Left ventricle myocardium inferior (tissue), 1 donor: Measurements from ENCODE around the gene ANTKMT. TPM values are rescaled to one million over a fixed set of nuclear protein-coding genes. Genes with fewer than 3 reads are reported as not detected.

Experiments used
- DNase-seq: peaks from one replicate; pipeline ENCODE4 v3.0.0-alpha.2; 2020
- H3K27ac ChIP-seq: fragments of 200-600 bp; replicated peaks from 2 replicates; pipeline ENCODE4 v1.8.0; 2021
- H3K27me3 ChIP-seq: fragments of 200-600 bp; 2 replicates; pipeline ENCODE4 v1.8.0; 2021; ENCODE audit warnings: low read depth
- H3K36me3 ChIP-seq: fragments of 200-600 bp; 2 replicates; pipeline ENCODE4 v1.8.0; 2021
- H3K4me1 ChIP-seq: fragments of 200-600 bp; 2 replicates; pipeline ENCODE4 v1.8.0; 2021
- H3K4me3 ChIP-seq: fragments of 200-600 bp; 2 replicates; pipeline ENCODE4 v1.8.0; 2021; ENCODE audit warnings: mild to moderate bottlenecking, moderate library complexity
- H3K9me3 ChIP-seq: fragments of 200-600 bp; replicated peaks from 2 replicates; pipeline ENCODE4 v1.8.0; 2021
- intact Hi-C: fragments of 100-400 bp; cut with micrococcal nuclease; formaldehyde crosslinking; loops from one replicate; pipeline ENCODE4 v1.11.0; 2022
- total RNA-seq: library from RNA; stranded (reverse); fragmentation: NEBNext Ultra II Directional; extraction: Animal tissue kit (Norgen Biotek cat#: 25700); gene quantifications from one replicate; pipeline ENCODE4 v1.2.1, GENCODE V29; 2021
- TF ChIP-seq, protein P1 (sequence below): fragments of 200-600 bp; IDR thresholded peaks from 2 replicates; pipeline ENCODE4 v1.8.0; 2021; ENCODE audit warnings: antibody characterized with exemption, mild to moderate bottlenecking, borderline replicate concordance
- donor health status: DM: no; HTN: yes; CAD: no; lungs with severe emphysema.

Gene ANTKMT
- total RNA-seq, 1 donor from 2014 or later = 30.7 TPM

DNA sequence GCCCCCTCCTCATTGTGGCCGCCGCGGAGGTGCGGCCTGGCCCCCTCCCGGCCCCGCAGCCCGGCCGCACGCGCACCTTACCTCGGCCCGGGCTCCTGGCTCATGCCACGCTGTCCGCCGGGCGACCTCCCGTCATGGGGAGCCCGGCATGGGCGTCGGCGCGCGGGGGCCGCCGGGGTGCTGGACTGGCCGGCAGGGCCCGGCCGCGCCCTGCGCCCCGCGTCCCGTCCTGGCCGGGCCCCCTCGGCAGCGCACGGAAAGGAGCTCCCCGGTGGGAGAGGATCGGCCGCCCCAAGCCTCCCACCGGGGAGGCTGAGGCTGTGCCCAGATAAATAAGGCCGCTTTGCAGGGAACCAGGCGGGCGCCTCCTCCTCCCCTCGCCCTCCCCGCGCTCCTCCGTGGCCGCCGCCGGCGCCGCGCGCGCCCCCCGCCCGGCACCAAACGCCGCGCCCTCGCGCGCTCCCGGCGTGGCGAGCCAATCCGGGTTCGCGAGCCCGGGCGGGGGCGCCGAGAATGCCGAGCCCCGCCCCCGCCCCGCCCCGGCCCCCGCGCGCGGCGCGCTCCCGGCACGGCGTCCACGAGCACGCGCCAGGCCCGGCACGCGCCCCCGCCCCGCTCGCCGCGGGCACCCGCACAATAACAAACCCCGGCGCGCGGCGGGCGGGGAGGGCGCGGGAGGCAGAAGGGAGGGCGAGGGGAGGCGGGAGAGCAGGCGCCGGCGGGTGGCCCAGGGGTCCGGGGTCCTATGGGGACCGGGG, 15.3 kb upstream of the ANTKMT start, which contains the start of gene FBXL16:
TSS of gene FBXL16 (minus strand) at position 371 of the 758 bp plus-strand sequence. CDS start 8,396 bp downstream, outside the sequence.
- TF ChIP-seq, protein P1, sequence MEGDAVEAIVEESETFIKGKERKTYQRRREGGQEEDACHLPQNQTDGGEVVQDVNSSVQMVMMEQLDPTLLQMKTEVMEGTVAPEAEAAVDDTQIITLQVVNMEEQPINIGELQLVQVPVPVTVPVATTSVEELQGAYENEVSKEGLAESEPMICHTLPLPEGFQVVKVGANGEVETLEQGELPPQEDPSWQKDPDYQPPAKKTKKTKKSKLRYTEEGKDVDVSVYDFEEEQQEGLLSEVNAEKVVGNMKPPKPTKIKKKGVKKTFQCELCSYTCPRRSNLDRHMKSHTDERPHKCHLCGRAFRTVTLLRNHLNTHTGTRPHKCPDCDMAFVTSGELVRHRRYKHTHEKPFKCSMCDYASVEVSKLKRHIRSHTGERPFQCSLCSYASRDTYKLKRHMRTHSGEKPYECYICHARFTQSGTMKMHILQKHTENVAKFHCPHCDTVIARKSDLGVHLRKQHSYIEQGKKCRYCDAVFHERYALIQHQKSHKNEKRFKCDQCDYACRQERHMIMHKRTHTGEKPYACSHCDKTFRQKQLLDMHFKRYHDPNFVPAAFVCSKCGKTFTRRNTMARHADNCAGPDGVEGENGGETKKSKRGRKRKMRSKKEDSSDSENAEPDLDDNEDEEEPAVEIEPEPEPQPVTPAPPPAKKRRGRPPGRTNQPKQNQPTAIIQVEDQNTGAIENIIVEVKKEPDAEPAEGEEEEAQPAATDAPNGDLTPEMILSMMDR = no peak
- Histone ChIP-seq H3K27ac (no peak within 1 kb of the TSS), H3K36me3 (no peaks in the 10 kb centered on the region), H3K9me3 (no peaks in the 10 kb centered on the region), H3K27me3 (peaks cover 98% of the 10 kb centered on the region), H3K4me1 (peaks cover 18% of the 10 kb centered on the region), H3K4me3 (peak within 1 kb of the TSS; percentile 29)
- no peak for DNase-seq
- intact Hi-C loops = no loop called here

GRCh38 chr16:706189-707061, 14.5 kb upstream of the ANTKMT start:
- Histone ChIP-seq H3K36me3 (no peaks in the 10 kb centered on the region), H3K27me3 (peaks cover 98% of the 10 kb centered on the region), H3K27ac (no peak overlapping the region), H3K4me3 (peak overlapping the region; percentile 21), H3K4me1 (peaks cover 13% of the 10 kb centered on the region), H3K9me3 (no peaks in the 10 kb centered on the region)
- no peak for DNase-seq
- intact Hi-C loops = no loop called here
- TF ChIP-seq, protein P1 = no peak

DNA sequence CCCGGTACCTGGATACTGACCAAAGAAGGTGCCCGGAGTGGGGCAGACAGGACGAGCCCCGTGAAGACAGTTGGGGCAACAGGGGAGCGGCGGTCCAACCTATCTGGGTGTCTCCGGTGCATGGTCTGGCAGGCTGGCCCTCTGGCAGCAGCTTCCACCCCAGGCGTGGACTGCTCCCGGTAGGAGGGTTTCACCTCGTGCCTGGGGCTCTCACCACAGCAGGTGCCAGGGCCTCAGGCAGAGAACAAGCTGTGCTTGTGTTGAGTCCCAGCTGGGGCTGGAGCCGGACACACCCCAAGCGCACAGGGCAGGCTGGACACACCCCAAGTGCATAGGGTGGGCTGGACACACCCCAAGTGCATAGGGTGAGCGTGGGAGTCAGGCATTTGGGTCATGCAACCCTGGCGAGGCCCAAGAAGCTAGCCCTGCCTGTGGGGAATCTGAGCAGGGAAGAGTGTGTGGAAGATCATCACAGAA, 13.8 kb upstream of the ANTKMT start:
- TF ChIP-seq, protein P1 = no peak
- H3K27me3 ChIP-seq = peaks cover 94% of the 10 kb centered on the region
- no peak overlapping the region for H3K27ac ChIP-seq
- H3K4me1 ChIP-seq = peaks cover 13% of the 10 kb centered on the region
- no peaks in the 10 kb centered on the region for H3K9me3 ChIP-seq
- no peaks in the 10 kb centered on the region for H3K36me3 ChIP-seq
- intact Hi-C loops = no loop called here
- H3K4me3 ChIP-seq = no peak overlapping the region
- DNase-seq = no peak

GRCh38 chr16:708019-708418, 12.9 kb upstream of the ANTKMT start:
- TF ChIP-seq, protein P1 = no peak
- Histone ChIP-seq H3K27me3 (peaks cover 84% of the 10 kb centered on the region), H3K36me3 (no peaks in the 10 kb centered on the region), H3K27ac (no peak overlapping the region), H3K9me3 (no peaks in the 10 kb centered on the region), H3K4me1 (peaks cover 13% of the 10 kb centered on the region), H3K4me3 (no peak overlapping the region)
- DNase-seq = no peak
- intact Hi-C loops = no loop called here

- intact Hi-C loops = no loop called here
- no peak for DNase-seq
- Histone ChIP-seq H3K27ac (no peak overlapping the region), H3K27me3 (peaks cover 75% of the 10 kb centered on the region), H3K9me3 (no peaks in the 10 kb centered on the region), H3K4me3 (no peak overlapping the region), H3K36me3 (no peaks in the 10 kb centered on the region), H3K4me1 (peaks cover 13% of the 10 kb centered on the region)
- TF ChIP-seq, protein P1 = no peak
Measured at GRCh38 chr16:708959-709358, 12.0 kb upstream of the ANTKMT start.
